MM.1S (cell line): ENCODE measurements around the gene CDK9.

ENCODE experiments used
- CTCF ChIP-seq: fragments of 300-600 bp; sonication (generic); IDR thresholded peaks from 2 replicates; pipeline ENCODE4 v1.5.1; 2016; ENCODE audit warnings: antibody characterized with exemption, low read length, mixed read lengths
- EZH2 ChIP-seq: fragments of 300-600 bp; sonication (generic); optimal IDR thresholded peaks from 2 replicates; pipeline ENCODE3; 2017; ENCODE audit warnings: low read depth, mild to moderate bottlenecking, antibody characterized with exemption, low read length, mixed read lengths

DNA sequence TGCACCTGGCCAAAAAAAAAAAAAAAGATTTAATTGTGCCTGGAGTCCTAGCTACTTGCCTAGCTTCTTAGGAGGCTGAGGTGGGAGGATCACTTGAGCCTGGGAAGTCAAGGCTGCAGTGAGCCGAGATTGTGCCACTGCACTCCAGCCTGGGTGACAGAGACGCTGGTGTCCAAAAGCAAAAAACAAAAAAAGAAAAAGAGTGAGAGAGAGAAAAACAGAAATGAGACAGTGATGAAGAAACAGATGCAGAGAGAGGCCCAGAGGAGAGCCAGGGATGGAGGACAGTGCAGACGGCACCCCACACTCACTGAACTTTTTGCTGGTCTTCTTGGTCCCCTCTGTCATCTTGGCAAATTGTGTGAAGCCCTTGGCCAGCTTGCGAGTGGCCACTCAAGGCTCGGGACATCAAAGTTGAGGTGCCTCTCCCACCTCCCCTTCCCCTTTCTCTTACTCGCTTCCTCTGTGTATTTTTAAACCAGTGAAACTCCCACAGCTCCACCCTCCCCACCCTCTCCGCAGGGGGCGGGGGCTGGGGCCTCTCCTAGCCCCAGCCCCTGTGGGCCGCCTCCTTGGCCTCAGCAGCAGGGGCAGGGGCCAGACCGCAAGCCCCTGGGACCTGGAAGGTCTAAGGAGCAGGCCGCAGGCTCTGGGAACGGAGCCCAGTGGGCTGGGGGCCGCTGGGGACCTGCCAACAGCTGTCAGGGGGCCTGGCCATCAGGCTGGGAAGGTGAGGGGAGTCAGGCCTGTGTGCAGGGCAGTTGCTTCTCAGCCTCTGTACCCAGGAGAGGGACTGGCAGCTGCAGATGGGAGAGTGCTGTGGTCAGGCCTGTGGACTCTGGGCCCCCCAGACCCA is 7.3 kb upstream of the CDK9 start, which contains the start of gene SH2D3C:
- TF ChIP-seq CTCF (no peak), EZH2 (no peak)
